ENCODE measurements around the gene COL8A2.

The COL8A2 gene

DNA sequence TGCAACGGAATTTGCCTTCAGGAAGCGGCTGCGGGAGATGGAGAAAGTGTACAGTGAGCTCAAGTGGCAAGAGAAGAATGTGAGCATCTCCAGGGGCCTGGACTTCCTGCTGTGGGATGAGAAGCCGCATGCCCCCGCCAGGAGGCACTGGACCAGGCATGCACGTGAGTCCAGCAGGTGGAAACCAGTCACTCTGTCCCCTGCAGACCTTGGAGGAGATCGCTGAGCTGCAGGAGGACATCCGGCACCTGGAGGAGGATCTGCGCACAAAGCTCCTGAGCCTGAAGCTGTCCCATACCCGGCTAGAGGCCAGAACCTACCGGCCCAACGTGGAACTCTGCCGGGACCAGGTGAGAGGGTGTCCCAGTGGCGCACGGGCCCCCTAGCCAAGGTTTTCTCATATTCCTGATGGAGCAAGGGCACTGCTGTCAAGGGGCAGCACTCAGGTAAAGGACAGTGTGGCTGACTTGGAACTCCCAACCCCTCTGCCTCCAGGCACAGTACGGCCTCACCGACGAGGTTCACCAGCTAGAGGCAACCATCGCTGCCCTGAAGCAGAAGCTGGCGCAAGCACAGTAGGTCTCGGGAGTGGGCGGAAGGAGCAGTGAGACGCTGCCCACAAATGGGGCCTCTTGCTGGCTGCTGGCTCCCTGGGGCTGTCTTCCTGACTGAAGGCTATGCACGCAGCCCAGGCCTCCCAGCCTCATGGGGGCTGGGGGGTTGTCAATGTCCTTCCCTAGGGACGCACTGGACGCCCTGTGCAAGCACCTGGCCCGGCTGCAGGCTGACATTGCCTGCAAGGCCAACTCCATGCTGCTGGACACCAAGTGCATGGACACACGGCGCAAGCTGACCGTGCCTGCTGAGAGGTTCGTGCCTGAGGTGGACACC lies 37.5 kb downstream of the COL8A2 start:
- H3K27me3 ChIP-seq (ENCODE audit: control insufficient read depth, insufficient read depth, low read length): peaks cover 10% of the 10 kb centered on the region; the same call in 1 of the 2 replicates
- H3K9ac ChIP-seq (ENCODE audit: low read length): no peak overlapping the region
- peaks cover 16% of the 10 kb centered on the region for H3K36me3 ChIP-seq (ENCODE audit: control insufficient read depth, insufficient read depth, low read length)
- no peaks in the 10 kb centered on the region for H3K9me3 ChIP-seq (ENCODE audit: control insufficient read depth, insufficient read depth, low read depth, low read length)
- H3K4me3 ChIP-seq (ENCODE audit: low read depth, low read length): no peak overlapping the region
- H3K27ac ChIP-seq (ENCODE audit: low read depth, low read length): no peak overlapping the region
- peaks cover 7% of the 10 kb centered on the region for H3K4me1 ChIP-seq (ENCODE audit: control insufficient read depth, insufficient read depth, low read length)

DNA sequence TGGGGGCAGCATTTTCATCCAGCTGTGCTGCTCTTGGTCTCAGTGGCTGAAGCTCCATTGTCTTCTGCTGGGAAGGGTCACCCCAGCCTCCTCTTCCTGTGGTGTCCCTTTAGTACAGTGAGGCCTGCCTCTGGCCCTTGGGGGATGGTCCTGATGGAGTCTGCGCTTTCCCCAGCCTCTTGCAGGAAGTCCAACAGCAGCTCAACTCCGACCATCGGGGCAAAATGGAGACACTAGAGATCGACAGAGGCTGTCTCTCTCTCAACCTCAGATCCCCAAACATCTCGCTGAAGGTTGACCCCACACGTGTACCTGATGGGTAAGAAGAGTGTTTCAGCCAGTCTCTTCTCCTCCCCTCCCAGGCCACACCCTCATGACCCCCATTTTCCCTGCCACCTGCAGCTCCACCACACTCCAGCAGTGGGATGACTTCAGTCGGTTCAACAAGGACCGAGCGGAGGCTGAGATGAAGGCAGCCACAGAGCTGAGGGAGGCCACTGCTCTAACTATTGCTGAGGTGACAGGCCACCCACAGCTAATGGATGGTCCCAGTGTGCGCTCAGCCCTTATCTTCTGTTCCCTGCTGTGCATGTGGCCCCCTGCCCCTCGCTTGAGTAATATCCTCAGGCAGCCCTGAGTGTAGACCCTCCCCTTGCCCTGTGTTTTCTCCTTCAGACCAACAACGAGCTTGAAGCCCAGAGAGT lies 38.3 kb downstream of the COL8A2 start:
- H3K27ac ChIP-seq (ENCODE audit: low read depth, low read length): no peak overlapping the region
- no peaks in the 10 kb centered on the region for H3K9me3 ChIP-seq (ENCODE audit: control insufficient read depth, insufficient read depth, low read depth, low read length)
- no peak overlapping the region for H3K4me3 ChIP-seq (ENCODE audit: low read depth, low read length)
- peaks cover 8% of the 10 kb centered on the region for H3K36me3 ChIP-seq (ENCODE audit: control insufficient read depth, insufficient read depth, low read length)
- H3K9ac ChIP-seq (ENCODE audit: low read length): no peak overlapping the region
- peaks cover 7% of the 10 kb centered on the region for H3K4me1 ChIP-seq (ENCODE audit: control insufficient read depth, insufficient read depth, low read length)
- peaks cover 10% of the 10 kb centered on the region; the same call in 1 of the 2 replicates for H3K27me3 ChIP-seq (ENCODE audit: control insufficient read depth, insufficient read depth, low read length)

DNA sequence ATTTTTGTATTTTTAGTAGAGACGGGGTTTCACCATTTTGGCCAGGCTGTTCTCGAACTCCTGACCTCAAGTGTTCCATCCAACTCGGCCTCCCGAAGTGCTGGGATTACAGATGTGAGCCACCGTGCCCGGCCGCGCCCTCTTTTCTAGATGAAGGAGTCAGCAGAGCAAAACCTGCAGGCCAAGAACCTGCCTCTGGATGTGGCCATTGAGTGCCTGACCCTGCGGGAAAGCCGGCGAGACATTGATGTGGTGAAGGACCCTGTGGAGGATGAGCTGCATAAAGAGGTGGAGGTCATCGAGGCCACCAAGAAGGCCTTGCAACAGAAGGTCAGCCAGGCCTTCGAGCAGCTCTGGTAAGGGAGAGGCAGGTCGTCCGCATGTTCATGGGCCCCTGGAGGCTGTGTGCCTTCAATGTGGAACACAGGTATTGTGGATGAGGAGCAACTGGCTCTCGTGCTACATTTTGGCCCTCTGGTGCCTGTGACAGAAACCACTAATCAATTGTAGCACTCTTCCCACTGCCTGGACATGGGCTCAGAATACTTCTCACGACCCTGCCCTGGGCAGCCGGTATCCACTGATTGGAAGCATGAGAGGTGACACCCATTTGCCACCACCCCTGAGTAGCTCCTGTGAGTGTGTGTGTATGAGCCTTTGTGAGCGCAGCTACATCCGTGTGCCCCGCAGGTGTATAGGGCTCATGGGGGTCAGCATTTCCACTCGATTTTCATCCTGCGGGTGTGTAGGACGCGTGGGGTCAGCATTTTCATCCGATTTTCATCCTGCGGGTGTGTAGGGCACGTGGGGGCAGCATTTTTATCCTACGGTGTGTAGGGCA lies 39.1 kb downstream of the COL8A2 start:
- Histone ChIP-seq H3K36me3 (ENCODE audit: control insufficient read depth, insufficient read depth, low read length) (0 out of 2 replicates have a peak, but pooled peaks cover under 1% of the 10 kb centered on the region), H3K27me3 (ENCODE audit: control insufficient read depth, insufficient read depth, low read length) (peaks cover 10% of the 10 kb centered on the region; the same call in 1 of the 2 replicates), H3K4me1 (ENCODE audit: control insufficient read depth, insufficient read depth, low read length) (peaks cover 7% of the 10 kb centered on the region), H3K4me3 (ENCODE audit: low read depth, low read length) (no peak overlapping the region), H3K9ac (ENCODE audit: low read length) (no peak overlapping the region), H3K9me3 (ENCODE audit: control insufficient read depth, insufficient read depth, low read depth, low read length) (no peaks in the 10 kb centered on the region), H3K27ac (ENCODE audit: low read depth, low read length) (no peak overlapping the region)

DNA sequence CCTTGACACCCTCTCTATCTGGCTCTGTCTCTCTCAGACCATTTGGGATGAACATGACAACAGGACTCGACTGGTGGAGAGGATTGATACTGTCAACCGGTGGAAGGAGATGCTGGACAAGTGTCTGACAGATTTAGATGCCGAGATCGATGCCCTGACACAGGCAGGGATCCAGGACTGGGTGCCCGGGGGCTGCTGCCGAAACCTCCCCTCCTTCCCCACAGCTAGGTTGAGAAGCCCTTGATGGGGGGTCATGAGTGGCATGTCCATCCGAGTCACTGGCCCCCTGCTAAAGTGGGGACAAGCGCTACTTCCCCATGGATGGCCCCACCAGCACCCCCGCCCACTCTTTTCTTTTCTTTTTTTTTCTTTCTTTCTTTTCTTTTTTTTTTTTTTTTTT lies 39.9 kb downstream of the COL8A2 start:
- H3K4me1 ChIP-seq (ENCODE audit: control insufficient read depth, insufficient read depth, low read length): peaks cover 7% of the 10 kb centered on the region
- H3K27ac ChIP-seq (ENCODE audit: low read depth, low read length): no peak overlapping the region
- H3K9me3 ChIP-seq (ENCODE audit: control insufficient read depth, insufficient read depth, low read depth, low read length): no peaks in the 10 kb centered on the region
- no peak overlapping the region for H3K9ac ChIP-seq (ENCODE audit: low read length)
- peaks cover 10% of the 10 kb centered on the region; the same call in 1 of the 2 replicates for H3K27me3 ChIP-seq (ENCODE audit: control insufficient read depth, insufficient read depth, low read length)
- H3K4me3 ChIP-seq (ENCODE audit: low read depth, low read length): no peak overlapping the region
- H3K36me3 ChIP-seq (ENCODE audit: control insufficient read depth, insufficient read depth, low read length): no peaks in the 10 kb centered on the region

DNA sequence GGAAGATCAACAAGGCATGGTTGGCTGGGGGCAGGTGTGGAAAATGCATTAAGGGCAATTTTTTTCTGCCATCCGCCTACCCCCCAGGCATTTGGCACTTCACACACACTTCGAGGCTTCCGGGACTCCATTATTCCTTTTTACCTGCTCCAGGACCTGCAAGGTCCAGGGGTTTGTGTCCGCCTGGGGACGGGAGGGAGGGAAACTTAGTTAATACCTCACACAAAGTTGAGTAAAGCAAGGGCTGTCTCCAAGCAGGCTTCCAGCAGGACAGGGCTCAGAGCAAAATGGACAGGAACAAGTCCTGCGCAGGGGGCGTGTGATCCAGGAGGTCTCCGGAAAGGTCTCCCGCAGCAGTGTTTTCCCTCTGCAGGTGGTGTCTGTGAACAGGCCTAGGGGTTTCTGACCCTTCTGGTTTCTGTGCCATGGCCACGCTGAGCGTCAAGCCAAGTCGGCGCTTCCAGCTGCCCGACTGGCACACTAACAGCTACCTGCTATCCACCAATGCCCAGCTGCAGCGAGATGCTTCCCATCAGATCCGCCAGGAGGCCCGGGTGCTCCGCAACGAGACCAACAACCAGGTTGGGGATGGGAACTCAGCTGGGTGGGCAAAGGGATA lies 40.4 kb downstream of the COL8A2 start:
- H3K27me3 ChIP-seq (ENCODE audit: control insufficient read depth, insufficient read depth, low read length): peaks cover 10% of the 10 kb centered on the region; the same call in 1 of the 2 replicates
- peaks cover 7% of the 10 kb centered on the region for H3K4me1 ChIP-seq (ENCODE audit: control insufficient read depth, insufficient read depth, low read length)
- H3K9me3 ChIP-seq (ENCODE audit: control insufficient read depth, insufficient read depth, low read depth, low read length): no peaks in the 10 kb centered on the region
- H3K27ac ChIP-seq (ENCODE audit: low read depth, low read length): no peak overlapping the region
- no peaks in the 10 kb centered on the region for H3K36me3 ChIP-seq (ENCODE audit: control insufficient read depth, insufficient read depth, low read length)
- H3K9ac ChIP-seq (ENCODE audit: low read length): peak overlapping the region; percentile 60
- peak overlapping the region; percentile 67 for H3K4me3 ChIP-seq (ENCODE audit: low read depth, low read length)

DNA sequence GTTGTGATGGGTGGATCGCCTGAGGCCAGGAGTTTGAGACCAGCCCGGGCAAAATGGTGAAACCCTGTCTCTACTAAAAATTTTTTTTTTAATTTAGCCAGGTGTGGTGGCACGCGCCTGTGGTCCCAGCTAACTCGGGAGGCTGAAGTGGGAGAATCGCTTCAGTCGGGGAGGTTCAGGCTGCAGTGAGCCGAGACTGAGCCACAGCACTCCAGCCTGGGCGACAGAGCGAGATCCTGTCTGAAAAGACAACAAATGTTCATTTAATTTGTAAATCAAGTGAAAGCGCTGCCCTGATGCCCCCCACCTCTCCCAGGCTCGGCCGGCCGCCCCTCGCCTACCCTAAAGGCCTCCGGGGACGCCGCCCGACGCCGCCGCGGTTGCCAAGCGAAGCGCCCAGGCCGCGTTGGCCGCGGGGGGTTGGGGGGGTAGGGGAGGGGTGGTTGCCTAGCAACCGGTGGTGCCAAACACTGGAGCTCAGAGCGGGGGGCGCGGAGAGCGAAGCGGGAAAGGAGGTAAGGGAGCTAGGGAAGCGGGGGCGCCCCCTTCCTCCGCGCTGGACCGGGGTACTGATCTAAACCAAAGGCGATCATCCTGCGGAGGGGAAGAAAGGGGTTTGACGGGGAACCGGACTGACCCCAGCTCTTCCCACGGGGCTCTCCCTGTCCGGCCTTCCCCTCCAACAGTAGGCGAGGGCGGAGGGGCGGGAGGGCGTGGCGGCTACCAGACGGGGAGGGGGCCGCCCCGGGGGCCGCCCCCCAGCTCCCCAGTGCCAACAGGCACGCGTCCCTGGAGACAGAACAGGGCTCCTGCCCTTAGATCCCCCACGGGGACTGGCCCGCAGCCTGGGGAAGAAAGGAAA lies 41.2 kb downstream of the COL8A2 start, which contains the start of gene TEKT2:
Gene TEKT2, plus strand, starts transcription at position 460 of the 862 bp plus-strand sequence. CDS start 828 bp downstream, outside the sequence.
- Histone ChIP-seq H3K4me3 (ENCODE audit: low read depth, low read length) (peak within 1 kb of the TSS; percentile 67), H3K36me3 (ENCODE audit: control insufficient read depth, insufficient read depth, low read length) (no peaks in the 10 kb centered on the region), H3K9ac (ENCODE audit: low read length) (peak within 1 kb of the TSS; percentile 60), H3K27me3 (ENCODE audit: control insufficient read depth, insufficient read depth, low read length) (peaks cover 10% of the 10 kb centered on the region; the same call in 1 of the 2 replicates), H3K4me1 (ENCODE audit: control insufficient read depth, insufficient read depth, low read length) (peaks cover 7% of the 10 kb centered on the region), H3K9me3 (ENCODE audit: control insufficient read depth, insufficient read depth, low read depth, low read length) (no peaks in the 10 kb centered on the region), H3K27ac (ENCODE audit: low read depth, low read length) (no peak within 1 kb of the TSS)

DNA sequence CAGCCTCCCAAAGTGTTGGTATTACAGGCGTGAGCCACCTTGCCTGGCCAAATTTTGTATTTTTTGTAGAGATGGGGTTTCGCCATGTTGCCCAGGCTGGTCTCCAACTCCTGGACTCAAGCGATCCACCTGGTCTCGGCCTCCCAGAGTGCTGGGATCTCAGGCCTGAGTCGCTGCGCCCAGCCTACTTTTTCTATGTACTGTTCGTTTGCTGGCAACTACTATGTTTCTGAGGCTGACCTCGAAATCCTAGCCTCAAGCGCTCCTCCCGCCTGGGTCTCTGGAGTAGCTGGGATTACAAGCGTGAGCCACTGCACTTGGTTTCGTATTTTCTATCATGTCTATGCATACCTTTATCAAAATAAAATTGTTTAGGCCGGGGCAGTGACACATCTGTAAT lies 41.8 kb downstream of the COL8A2 start:
- Histone ChIP-seq H3K9ac (ENCODE audit: low read length) (no peak overlapping the region), H3K9me3 (ENCODE audit: control insufficient read depth, insufficient read depth, low read depth, low read length) (no peaks in the 10 kb centered on the region), H3K27ac (ENCODE audit: low read depth, low read length) (no peak overlapping the region), H3K4me1 (ENCODE audit: control insufficient read depth, insufficient read depth, low read length) (peaks cover 7% of the 10 kb centered on the region), H3K36me3 (ENCODE audit: control insufficient read depth, insufficient read depth, low read length) (no peaks in the 10 kb centered on the region), H3K27me3 (ENCODE audit: control insufficient read depth, insufficient read depth, low read length) (peaks cover 10% of the 10 kb centered on the region; the same call in 1 of the 2 replicates), H3K4me3 (ENCODE audit: low read depth, low read length) (no peak overlapping the region)

DNA sequence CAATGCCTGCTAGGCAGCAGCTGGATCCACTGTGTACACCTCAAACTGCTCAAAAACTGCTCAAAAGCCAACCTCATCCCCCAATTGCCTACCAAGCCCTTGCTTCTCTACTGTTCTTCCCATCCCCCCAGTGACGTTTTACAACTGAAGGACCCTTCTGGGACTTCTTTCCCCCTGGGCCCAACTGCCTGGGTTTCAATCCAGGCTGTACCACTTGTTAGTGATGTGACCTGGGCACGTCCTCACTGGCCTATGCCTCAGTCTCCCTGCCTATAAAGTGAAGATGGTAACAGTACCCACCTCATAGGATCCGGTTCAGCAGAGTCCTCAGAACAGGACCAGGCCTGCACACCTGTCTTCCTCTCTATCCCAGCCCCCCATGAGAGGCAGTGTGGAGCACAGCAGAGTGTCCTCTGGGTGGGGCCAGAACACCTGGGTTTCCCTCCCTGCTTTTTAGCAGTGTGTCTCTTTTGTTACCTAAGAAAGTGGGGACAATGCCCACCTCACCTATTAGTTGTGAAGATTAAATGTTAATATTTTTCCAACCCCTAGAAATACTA lies 43.0 kb downstream of the COL8A2 start:
- Histone ChIP-seq H3K9me3 (ENCODE audit: control insufficient read depth, insufficient read depth, low read depth, low read length) (no peaks in the 10 kb centered on the region), H3K27me3 (ENCODE audit: control insufficient read depth, insufficient read depth, low read length) (peaks cover 10% of the 10 kb centered on the region; the same call in 1 of the 2 replicates), H3K4me3 (ENCODE audit: low read depth, low read length) (no peak overlapping the region), H3K36me3 (ENCODE audit: control insufficient read depth, insufficient read depth, low read length) (no peaks in the 10 kb centered on the region), H3K27ac (ENCODE audit: low read depth, low read length) (no peak overlapping the region), H3K9ac (ENCODE audit: low read length) (no peak overlapping the region), H3K4me1 (ENCODE audit: control insufficient read depth, insufficient read depth, low read length) (peaks cover 7% of the 10 kb centered on the region)

DNA sequence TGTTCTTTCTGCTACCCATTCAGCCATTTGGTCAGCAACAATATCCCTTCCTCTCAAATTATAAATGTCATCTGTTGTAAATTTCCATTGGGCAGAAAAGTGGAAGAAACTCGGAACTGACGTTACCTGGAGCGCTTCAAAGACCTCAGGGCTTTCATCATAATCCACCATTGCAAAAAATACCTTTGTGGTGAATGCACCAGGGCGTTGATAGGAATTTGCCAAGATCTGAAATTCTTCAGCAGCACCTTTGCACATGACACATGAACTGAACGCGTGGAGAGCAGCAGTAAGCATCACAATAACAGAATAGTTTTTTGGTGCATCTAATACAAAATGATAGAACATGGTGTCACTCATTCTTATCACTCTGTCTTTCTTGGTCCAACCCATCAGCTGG lies 44.2 kb downstream of the COL8A2 start:
- Histone ChIP-seq H3K4me3 (ENCODE audit: low read depth, low read length) (no peak overlapping the region), H3K27ac (ENCODE audit: low read depth, low read length) (no peak overlapping the region)

More for the DNA sequence above, 44.2 kb downstream of the COL8A2 start:
- H3K9me3 ChIP-seq (ENCODE audit: control insufficient read depth, insufficient read depth, low read depth, low read length): no peaks in the 10 kb centered on the region
- H3K36me3 ChIP-seq (ENCODE audit: control insufficient read depth, insufficient read depth, low read length): no peaks in the 10 kb centered on the region
- H3K9ac ChIP-seq (ENCODE audit: low read length): no peak overlapping the region
- H3K4me1 ChIP-seq (ENCODE audit: control insufficient read depth, insufficient read depth, low read length): peaks cover 7% of the 10 kb centered on the region
- peaks cover 10% of the 10 kb centered on the region; the same call in 1 of the 2 replicates for H3K27me3 ChIP-seq (ENCODE audit: control insufficient read depth, insufficient read depth, low read length)
